22Rv1 (cell line): ENCODE data around the gene KRT28.

Experiments used
- H3K27ac ChIP-seq: fragments of 450-650 bp; 2 replicates; pipeline ENCODE4 v1.5.1; 2017
- CTCF ChIP-seq: fragments of 450-650 bp; IDR thresholded peaks from 2 replicates; pipeline ENCODE4 v1.5.1; 2017; ENCODE audit warnings: mild to moderate bottlenecking
- ZFX ChIP-seq: fragments of 450-650 bp; IDR thresholded peaks from 2 replicates; pipeline ENCODE4 v1.6.1; 2017; ENCODE audit warnings: antibody characterized with exemption, borderline replicate concordance

The KRT28 gene

DNA sequence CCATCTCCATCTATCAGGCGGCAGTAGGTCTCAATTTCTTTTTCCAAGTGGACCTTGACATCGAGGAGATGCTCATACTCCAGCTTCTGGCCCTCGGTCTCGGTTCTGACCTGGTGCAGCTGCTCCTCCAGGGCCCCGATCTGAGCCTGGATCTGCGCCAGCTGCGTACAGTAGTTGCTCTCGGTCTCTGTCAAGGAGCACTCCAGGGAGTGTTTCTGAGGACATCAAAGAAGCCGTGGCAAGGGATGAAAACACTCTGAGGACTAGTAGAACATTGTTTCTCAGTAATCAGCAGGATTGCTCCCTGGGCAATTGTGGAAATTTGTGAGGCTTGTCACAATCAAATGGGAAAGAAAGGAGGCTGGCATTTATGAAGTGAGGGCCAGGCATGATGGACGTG lies 5.9 kb downstream of the KRT28 start:
- no peak overlapping the region for H3K27ac ChIP-seq
- TF ChIP-seq ZFX (no peak), CTCF (no peak)

GRCh38 chr17:40791787-40792436 lies 7.8 kb downstream of the KRT28 start:
- no peak overlapping the region for H3K27ac ChIP-seq
- TF ChIP-seq CTCF = peak; percentile 63
- TF ChIP-seq ZFX = no peak

DNA sequence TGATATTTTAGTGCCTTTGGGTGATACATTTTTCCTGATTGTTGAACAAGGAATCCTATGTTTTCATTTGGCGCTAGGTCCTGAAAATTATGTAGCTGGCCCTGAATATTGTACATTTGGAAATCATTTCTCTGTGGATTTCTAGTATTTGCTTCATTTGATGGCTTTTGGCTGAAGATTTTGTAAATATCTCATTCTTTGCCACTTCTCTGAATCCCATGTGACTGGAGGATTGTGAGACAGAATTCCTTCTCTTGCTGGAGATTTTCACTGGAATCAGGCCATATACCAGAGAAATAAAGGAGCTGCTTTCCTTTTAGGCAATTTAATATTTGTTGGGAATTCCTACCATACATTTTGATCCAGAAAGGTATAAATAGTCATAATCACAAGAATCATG lies 8.6 kb downstream of the KRT28 start:
- TF ChIP-seq ZFX = no peak
- no peak for TF ChIP-seq CTCF
- no peak overlapping the region for H3K27ac ChIP-seq

GRCh38 chr17:40782450-40782849 lies 17.3 kb downstream of the KRT28 start, which contains the start of gene KRT27:
TSS of gene KRT27 (minus strand) at chr17:40782550. CDS start at chr17:40782493, 57 bp downstream.
- no peak for TF ChIP-seq ZFX
- TF ChIP-seq CTCF = no peak
- H3K27ac ChIP-seq = no peak within 1 kb of the TSS

DNA sequence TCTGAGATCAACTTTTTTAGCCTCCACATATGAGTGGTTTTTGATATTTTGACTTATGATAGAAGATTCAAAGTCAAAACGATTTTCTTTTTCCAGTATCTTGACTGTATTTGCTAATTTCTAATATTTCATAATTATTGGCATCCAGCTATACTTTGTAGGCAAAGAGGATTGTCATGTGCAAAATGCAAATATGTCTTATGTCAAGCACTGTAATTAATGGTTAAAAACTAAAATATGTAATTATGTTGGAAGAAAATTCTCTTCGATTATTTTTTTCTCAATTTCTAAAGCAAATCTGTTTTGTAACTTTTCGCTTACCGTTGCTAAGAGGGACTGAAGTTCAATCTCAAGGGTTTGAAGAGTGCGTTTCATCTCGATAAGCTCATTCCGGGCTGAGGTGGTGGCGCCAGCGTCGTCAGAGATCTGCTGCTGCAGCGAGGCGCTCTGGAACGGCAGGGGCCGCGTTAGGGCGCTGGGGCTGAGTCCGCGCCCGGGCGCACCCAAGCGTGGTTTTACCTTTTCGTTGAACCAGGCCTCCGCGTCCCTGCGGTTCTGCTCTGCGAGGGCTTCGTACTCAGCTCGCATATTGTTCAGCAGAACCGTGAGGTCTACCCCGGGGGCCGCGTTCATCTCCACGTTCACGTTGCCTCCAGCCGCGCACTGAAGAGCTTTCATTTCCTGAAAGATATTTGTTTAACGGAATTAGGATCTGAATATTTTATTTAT lies 20.4 kb downstream of the KRT28 start:
- no peak overlapping the region for H3K27ac ChIP-seq
- TF ChIP-seq ZFX (no peak), CTCF (no peak)

DNA sequence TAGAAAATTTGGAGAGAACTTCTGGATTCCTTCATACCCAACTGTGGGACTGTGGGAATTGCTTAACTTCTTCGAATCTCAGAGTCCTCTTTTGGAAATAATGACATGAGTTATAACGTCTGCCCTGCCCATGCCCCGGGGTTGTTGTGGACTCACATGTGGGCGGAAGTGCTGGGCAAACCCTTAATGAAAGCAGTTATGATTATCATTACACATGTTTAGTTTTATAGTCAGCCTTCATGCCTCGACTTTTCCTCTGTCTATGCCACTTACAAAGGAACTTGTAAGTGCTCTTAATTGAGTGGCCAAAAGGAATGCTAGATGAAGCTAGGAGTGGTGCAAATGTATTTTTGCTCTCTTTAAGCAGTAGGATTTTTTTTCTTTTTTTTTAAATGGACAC lies 21.3 kb downstream of the KRT28 start:
- TF ChIP-seq ZFX (no peak), CTCF (no peak)
- H3K27ac ChIP-seq = no peak overlapping the region

DNA sequence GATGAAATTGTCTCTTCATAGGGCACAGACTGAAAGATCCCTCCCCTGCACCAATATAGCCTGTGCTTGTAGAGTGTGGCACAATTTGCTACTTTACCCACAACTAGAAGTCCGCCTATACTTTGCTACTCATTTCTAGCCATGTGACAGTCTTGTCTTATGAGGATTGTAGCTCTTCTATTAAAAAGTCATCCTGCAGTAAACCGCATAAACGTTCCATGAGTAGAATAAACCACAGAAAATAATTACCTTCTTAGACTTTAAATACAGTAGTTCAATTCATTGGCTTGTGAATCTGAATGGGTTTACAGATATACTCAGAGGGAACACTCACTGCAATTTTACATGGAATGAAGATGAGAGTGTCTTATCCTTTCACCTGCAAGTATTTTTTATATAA lies 21.8 kb downstream of the KRT28 start:
- H3K27ac ChIP-seq = no peak overlapping the region
- no peak for TF ChIP-seq CTCF
- no peak for TF ChIP-seq ZFX
